GM12878 (cell line): Measurements from ENCODE around the gene GPATCH2L. TPM values are rescaled to one million over a fixed set of nuclear protein-coding genes. Genes with fewer than 3 reads are reported as not detected.

Experiments used
- ATAC-seq: fragments of 200-7000 bp; cut with Tn5 transposase; 3 replicates; pipeline ENCODE4 v1.9.1; 2020; ENCODE audit warnings: mild to moderate bottlenecking, moderate library complexity
- BruUV-seq: library from RNA; stranded (reverse); fragments of 400-500 nt; replicated peaks from 2 replicates; lab custom pipeline; 2021; lab: Mats Ljungman, UMichigan
- CTCF ChIA-PET: fragments of 300-600 bp; sonication (Branson Sonifier 250); formaldehyde crosslinking; extraction: SDS; loops from one replicate; lab custom pipeline; 2021; ENCODE audit warnings: inconsistent platforms; lab: Yijun Ruan, JAX
- POLR2A ChIA-PET: fragments of 350-600 bp; formaldehyde crosslinking; extraction: SDS; loops from one replicate; lab custom pipeline; 2021; ENCODE audit warnings: inconsistent platforms; lab: Charles Lee
- RAD21 ChIA-PET: fragments of 300-600 bp; sonication (Branson Sonifier 250); formaldehyde crosslinking; loops from one replicate; lab custom pipeline; 2023; ENCODE audit warnings: antibody characterized with exemption; ENCODE audit not compliant: unreplicated experiment; lab: Charles Lee
- SMC1A ChIA-PET: fragments of 300-600 bp; sonication (Branson Sonifier 250); formaldehyde crosslinking; loops from one replicate; lab custom pipeline; 2023; ENCODE audit not compliant: unreplicated experiment, uncharacterized antibody; lab: Charles Lee
- DNase-seq: peaks from one replicate; pipeline ENCODE4 v3.0.0-alpha.2; 2011; ENCODE audit warnings: low read depth, low spot score
- FAIRE-seq: peaks from 3 replicates; lab custom pipeline; 2011; peaks lifted over from hg19 to GRCh38; lab: Jason Lieb, UNC
- H2AFZ ChIP-seq: 2 replicates; pipeline ENCODE4 v1.6.0; 2011; ENCODE audit warnings: low read depth, low read length, control low read depth; ENCODE audit not compliant: control insufficient read depth
- H3K27ac ChIP-seq: 2 replicates; pipeline ENCODE4 v1.5.1; 2011; ENCODE audit warnings: control low read depth; ENCODE audit not compliant: control insufficient read depth, insufficient read depth
- H3K27me3 ChIP-seq, 2 experiments: replicated peaks in 1 of 2; 2 replicates each; pipeline versions ENCODE4 v1.6.0 to v1.6.1; 2011; ENCODE audit warnings: low read length in 1 of 2; ENCODE audit not compliant: control insufficient read depth in 2 of 2, insufficient read depth in 2 of 2
- H3K36me3 ChIP-seq, 2 experiments: 2 replicates each; pipeline ENCODE4 v1.5.1; 2011; ENCODE audit warnings: low read length in 1 of 2; ENCODE audit not compliant: control insufficient read depth in 2 of 2, insufficient read depth in 2 of 2
- H3K4me1 ChIP-seq: 2 replicates; pipeline ENCODE4 v1.6.1; 2011; ENCODE audit warnings: mild to moderate bottlenecking, low read length, moderate library complexity, mixed read lengths; ENCODE audit not compliant: control insufficient read depth, insufficient read depth
- H3K4me2 ChIP-seq: 2 replicates; pipeline ENCODE4 v1.6.0; 2011; ENCODE audit warnings: control low read depth; ENCODE audit not compliant: control insufficient read depth, insufficient read depth
- H3K4me3 ChIP-seq: fragments of 200-600 bp; sonication (generic); 2 replicates; pipeline ENCODE4 v1.5.1; 2016
- H3K79me2 ChIP-seq: 2 replicates; pipeline ENCODE4 v1.6.0; 2011; ENCODE audit warnings: low read length; ENCODE audit not compliant: control insufficient read depth, insufficient read depth
- H3K9ac ChIP-seq: 2 replicates; pipeline ENCODE4 v1.8.0; 2011; ENCODE audit warnings: low read length, control low read depth, mixed read lengths; ENCODE audit not compliant: control insufficient read depth, insufficient read depth
- H3K9me3 ChIP-seq: replicated peaks from 3 replicates; pipeline ENCODE4 v1.5.1; 2011; ENCODE audit warnings: mild to moderate bottlenecking, low read length; ENCODE audit not compliant: control insufficient read depth, insufficient read depth
- H4K20me1 ChIP-seq: 2 replicates; pipeline ENCODE4 v1.6.0; 2011; ENCODE audit not compliant: control insufficient read depth, insufficient read depth
- FOS ChIP-seq: IDR thresholded peaks from 3 replicates; pipeline ENCODE4 v1.6.1; 2011; ENCODE audit warnings: borderline replicate concordance; ENCODE audit not compliant: insufficient read length; ENCODE audit errors: extremely low read depth
- NR2C2 ChIP-seq: IDR thresholded peaks from 2 replicates; pipeline ENCODE4 v1.6.1; 2011; ENCODE audit warnings: borderline replicate concordance, low read depth; ENCODE audit not compliant: control insufficient read depth, insufficient read length
- POLR2A ChIP-seq: IDR thresholded peaks from 2 replicates; pipeline ENCODE4 v1.6.1; 2011; ENCODE audit warnings: low read depth, mild to moderate bottlenecking, low read length
- SMAD5 ChIP-seq: IDR thresholded peaks from 2 replicates; pipeline ENCODE4 v1.6.1; 2016; ENCODE audit warnings: antibody characterized with exemption, low read depth
- STAT1 ChIP-seq: fragments of 450-650 bp; conservative IDR thresholded peaks from 2 replicates; pipeline ENCODE4 v1.6.1; 2014; ENCODE audit warnings: antibody characterized with exemption, mild to moderate bottlenecking
- SUPT20H ChIP-seq: IDR thresholded peaks from 2 replicates; pipeline ENCODE4 v1.6.1; 2011; ENCODE audit warnings: low read depth, mild to moderate bottlenecking, low read length, moderate library complexity, borderline replicate concordance; ENCODE audit not compliant: control insufficient read depth
- WGBS: methylation state at CpG from one replicate; pipeline ENCODE4 v1.1.6; 2016; ENCODE audit warnings: low lambda C conversion rate; ENCODE audit not compliant: insufficient replicate concordance, insufficient coverage; ENCODE audit errors: missing lambda C conversion rate; 5-methylcytosine and 5-hydroxymethylcytosine counted together
- in situ Hi-C: fragments of 300-500 bp; cut with MboI; formaldehyde crosslinking; loops from 9 replicates; pipeline ENCODE4 v1.14.3; 2018; ENCODE audit warnings: mixed read lengths
- intact Hi-C: fragments of 100-400 bp; cut with micrococcal nuclease; formaldehyde crosslinking; loops from one replicate; pipeline ENCODE4 v1.14.2; 2022; ENCODE audit not compliant: unreplicated experiment
- polyA plus RNA-seq, 11 experiments: library from polyadenylated mRNA; depleted of rRNA in 4 of 11; unstranded in 6 of 11; stranded (reverse) in 5 of 11; fragments of >200 nt; fragmentation: Nextera tagmentation in 4 of 11; fragmentation: Illumina TruSeq in 1 of 11; extraction: Ambion mirVana in 4 of 11; extraction: Trizol in 1 of 11; gene quantifications; 1 replicate in 1 of 11; 2 replicates in 10 of 11; pipeline versions ENCODE4 v1.2.1 to v1.2.3, GENCODE V29; 2011 to 2016; ENCODE audit warnings: inconsistent platforms in 2 of 11, missing spikeins in 2 of 11, low read depth in 1 of 11
- total RNA-seq, 4 experiments: library from RNA; depleted of rRNA in 3 of 4; stranded (reverse); fragments of >200 nt in 3 of 4; fragmentation: Illumina TruSeq in 1 of 4; extraction: Trizol in 1 of 4; gene quantifications; 2 replicates each; pipeline versions ENCODE4 v1.2.1 to v1.2.3, GENCODE V29; 2013 to 2021
- TF ChIP-seq, protein P1 (sequence below): IDR thresholded peaks from 2 replicates; pipeline ENCODE4 v1.6.1; 2011; ENCODE audit warnings: borderline replicate concordance, low read depth, mild to moderate bottlenecking, moderate library complexity, low read length; ENCODE audit not compliant: insufficient read depth, poor library complexity, severe bottlenecking
- TF ChIP-seq, protein P2 (sequence below): fragments of 150-350 bp; IDR thresholded peaks from 2 replicates; pipeline ENCODE4 v1.6.1; 2016; ENCODE audit warnings: low read depth, low read length

GPATCH2L gene
- total and polyA plus RNA-seq, 10 of the 15 experiments (the other 5 are each of a cell fraction or from before 2014, with no cell fraction given), result 9.1 to 50.9 (median 24.4) TPM

DNA sequence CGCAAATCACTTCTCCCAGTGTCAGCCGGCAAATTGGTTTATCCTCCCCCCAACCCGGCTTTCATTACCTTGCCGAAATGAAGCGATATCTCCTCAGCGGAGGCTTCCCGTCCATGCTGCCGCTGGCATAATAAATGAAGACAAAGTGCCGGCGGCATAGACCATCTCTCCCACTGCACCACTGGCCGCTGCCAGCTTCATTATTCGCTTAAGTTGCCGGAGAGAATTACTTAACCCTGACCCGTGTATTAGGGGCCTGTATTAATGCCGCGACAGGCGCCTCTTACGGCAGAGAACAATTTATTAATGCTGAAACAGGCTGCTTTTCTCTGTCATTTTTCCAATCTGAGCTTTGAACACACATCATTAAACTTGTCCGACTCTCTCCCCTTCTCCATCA, 17.5 kb upstream of the GPATCH2L start:
- Histone ChIP-seq H3K27ac (no peak overlapping the region), H3K79me2 (no peaks in the 10 kb centered on the region), H3K4me2 (no peak overlapping the region), H3K36me3 (no peaks in the 10 kb centered on the region), H3K9ac (no peak overlapping the region), H4K20me1 (no peaks in the 10 kb centered on the region), H3K4me3 (no peak overlapping the region), H3K9me3 (no peaks in the 10 kb centered on the region), H3K27me3 (peaks cover 9 to 10% of the 10 kb centered on the region in 2 experiments), H2AFZ (no peak overlapping the region), H3K4me1 (no peaks in the 10 kb centered on the region)
- ChIA-PET SMC1A (no interaction called here), POLR2A (no interaction called here), RAD21 (no interaction called here), CTCF (no interaction called here)
- WGBS, result 80% methylated on average over 19 of the region's 19 CpGs
- no peak for FAIRE-seq
- intact Hi-C loops, result no loop called here
- DNase-seq, result no peak
- in situ Hi-C loops, result no loop called here
- TF ChIP-seq NR2C2 (no peak), SMAD5 (no peak), POLR2A (no peak), STAT1 (no peak), SUPT20H (no peak), FOS (no peak)
- TF ChIP-seq, protein P1, sequence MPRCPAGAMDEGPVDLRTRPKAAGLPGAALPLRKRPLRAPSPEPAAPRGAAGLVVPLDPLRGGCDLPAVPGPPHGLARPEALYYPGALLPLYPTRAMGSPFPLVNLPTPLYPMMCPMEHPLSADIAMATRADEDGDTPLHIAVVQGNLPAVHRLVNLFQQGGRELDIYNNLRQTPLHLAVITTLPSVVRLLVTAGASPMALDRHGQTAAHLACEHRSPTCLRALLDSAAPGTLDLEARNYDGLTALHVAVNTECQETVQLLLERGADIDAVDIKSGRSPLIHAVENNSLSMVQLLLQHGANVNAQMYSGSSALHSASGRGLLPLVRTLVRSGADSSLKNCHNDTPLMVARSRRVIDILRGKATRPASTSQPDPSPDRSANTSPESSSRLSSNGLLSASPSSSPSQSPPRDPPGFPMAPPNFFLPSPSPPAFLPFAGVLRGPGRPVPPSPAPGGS, result no peak
- TF ChIP-seq, protein P2, sequence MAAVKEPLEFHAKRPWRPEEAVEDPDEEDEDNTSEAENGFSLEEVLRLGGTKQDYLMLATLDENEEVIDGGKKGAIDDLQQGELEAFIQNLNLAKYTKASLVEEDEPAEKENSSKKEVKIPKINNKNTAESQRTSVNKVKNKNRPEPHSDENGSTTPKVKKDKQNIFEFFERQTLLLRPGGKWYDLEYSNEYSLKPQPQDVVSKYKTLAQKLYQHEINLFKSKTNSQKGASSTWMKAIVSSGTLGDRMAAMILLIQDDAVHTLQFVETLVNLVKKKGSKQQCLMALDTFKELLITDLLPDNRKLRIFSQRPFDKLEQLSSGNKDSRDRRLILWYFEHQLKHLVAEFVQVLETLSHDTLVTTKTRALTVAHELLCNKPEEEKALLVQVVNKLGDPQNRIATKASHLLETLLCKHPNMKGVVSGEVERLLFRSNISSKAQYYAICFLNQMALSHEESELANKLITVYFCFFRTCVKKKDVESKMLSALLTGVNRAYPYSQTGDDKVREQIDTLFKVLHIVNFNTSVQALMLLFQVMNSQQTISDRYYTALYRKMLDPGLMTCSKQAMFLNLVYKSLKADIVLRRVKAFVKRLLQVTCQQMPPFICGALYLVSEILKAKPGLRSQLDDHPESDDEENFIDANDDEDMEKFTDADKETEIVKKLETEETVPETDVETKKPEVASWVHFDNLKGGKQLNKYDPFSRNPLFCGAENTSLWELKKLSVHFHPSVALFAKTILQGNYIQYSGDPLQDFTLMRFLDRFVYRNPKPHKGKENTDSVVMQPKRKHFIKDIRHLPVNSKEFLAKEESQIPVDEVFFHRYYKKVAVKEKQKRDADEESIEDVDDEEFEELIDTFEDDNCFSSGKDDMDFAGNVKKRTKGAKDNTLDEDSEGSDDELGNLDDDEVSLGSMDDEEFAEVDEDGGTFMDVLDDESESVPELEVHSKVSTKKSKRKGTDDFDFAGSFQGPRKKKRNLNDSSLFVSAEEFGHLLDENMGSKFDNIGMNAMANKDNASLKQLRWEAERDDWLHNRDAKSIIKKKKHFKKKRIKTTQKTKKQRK, result no peak
- no peak for ATAC-seq
- BruUV-seq, result no TSS peak
